Measurements from ENCODE around the gene LAIR2.
A peak's percentile ranks its signal among the peaks of the same experiment; 100 is the strongest.

Gene LAIR2

GRCh38 chr19:54459282-54460229, 43.1 kb upstream of the LAIR2 start:
- Histone ChIP-seq H3K4ac (ENCODE audit: low read depth, low read length) (no peak overlapping the region), H3K18ac (ENCODE audit: low read length) (no peak overlapping the region), H2AK5ac (ENCODE audit: low read length) (no peak overlapping the region), H3K4me2 (ENCODE audit: low read length) (no peak overlapping the region), H3K9me3 (ENCODE audit: insufficient read depth, low read depth, low read length) (peaks cover 2% of the 10 kb centered on the region), H2BK12ac (ENCODE audit: low read length) (no peak overlapping the region), H4K12ac (ENCODE audit: low read depth, low read length) (peak overlapping the region; percentile 39), H3K27me3 (ENCODE audit: insufficient read depth, low read length) (no peaks in the 10 kb centered on the region), H3K23ac (ENCODE audit: low read length) (no peak overlapping the region), H4K91ac (ENCODE audit: low read depth, low read length) (no peak overlapping the region), H2AFZ (ENCODE audit: insufficient read depth, low read length, poor library complexity) (no peak overlapping the region), H3K14ac (ENCODE audit: low read length) (no peak overlapping the region), H3K79me2 (ENCODE audit: control insufficient read depth, insufficient read depth, low read length, poor library complexity) (peaks cover 6% of the 10 kb centered on the region), H3K27ac (ENCODE audit: low read depth, low read length) (no peak overlapping the region), H3K79me1 (ENCODE audit: low read length) (peaks cover 14% of the 10 kb centered on the region), H3K4me3 (ENCODE audit: low read depth, low read length) (no peak overlapping the region), H4K8ac (ENCODE audit: low read depth, low read length) (no peak overlapping the region), H2BK120ac (ENCODE audit: insufficient read depth, low read length, poor library complexity) (no peak overlapping the region), H3K4me1 (ENCODE audit: control insufficient read depth in 1 of 2, insufficient read depth in 2 of 2, low read length in 2 of 2) (peaks cover 13 to 15% of the 10 kb centered on the region in 2 experiments), H2BK5ac (ENCODE audit: low read depth, low read length, poor library complexity) (no peak overlapping the region), H3K36me3 (ENCODE audit: control insufficient read depth in 1 of 2, insufficient read depth in 2 of 2, low read length in 2 of 2) (peaks cover 77% of the 10 kb centered on the region in 2 experiments), H3K9ac (ENCODE audit: low read length) (no peak overlapping the region)
- DNase-seq = no peak
- WGBS (ENCODE audit: extremely low coverage, insufficient coverage, insufficient read length) = no CpG with 5 or more reads among the region's 16 CpGs

- no peaks in the 10 kb centered on the region for H3K27me3 ChIP-seq (ENCODE audit: insufficient read depth, low read length)
- H3K4ac ChIP-seq (ENCODE audit: low read depth, low read length) = no peak overlapping the region
- H2AFZ ChIP-seq (ENCODE audit: insufficient read depth, low read length, poor library complexity) = no peak overlapping the region
- no peak overlapping the region for H3K18ac ChIP-seq (ENCODE audit: low read length)
- no peak overlapping the region for H3K27ac ChIP-seq (ENCODE audit: low read depth, low read length)
- H4K12ac ChIP-seq (ENCODE audit: low read depth, low read length) = peak overlapping the region; percentile 39
- H3K4me1 ChIP-seq (ENCODE audit: control insufficient read depth in 1 of 2, insufficient read depth in 2 of 2, low read length in 2 of 2) = peaks cover 17 to 18% of the 10 kb centered on the region in 2 experiments
- no CpG with 5 or more reads among the region's 39 CpGs for WGBS (ENCODE audit: extremely low coverage, insufficient coverage, insufficient read length)
- DNase-seq = no peak
- no peak overlapping the region for H3K23ac ChIP-seq (ENCODE audit: low read length)
- H2BK12ac ChIP-seq (ENCODE audit: low read length) = no peak overlapping the region
- H3K79me2 ChIP-seq (ENCODE audit: control insufficient read depth, insufficient read depth, low read length, poor library complexity) = peaks cover 6% of the 10 kb centered on the region
- no peak overlapping the region for H3K14ac ChIP-seq (ENCODE audit: low read length)
- peaks cover 68 to 69% of the 10 kb centered on the region in 2 experiments for H3K36me3 ChIP-seq (ENCODE audit: control insufficient read depth in 1 of 2, insufficient read depth in 2 of 2, low read length in 2 of 2)
- no peak overlapping the region for H3K9ac ChIP-seq (ENCODE audit: low read length)
- H3K79me1 ChIP-seq (ENCODE audit: low read length) = peaks cover 15% of the 10 kb centered on the region
- H3K4me3 ChIP-seq (ENCODE audit: low read depth, low read length) = no peak overlapping the region
- H3K9me3 ChIP-seq (ENCODE audit: insufficient read depth, low read depth, low read length) = peaks cover 4% of the 10 kb centered on the region
- H2BK120ac ChIP-seq (ENCODE audit: insufficient read depth, low read length, poor library complexity) = no peak overlapping the region
- H3K4me2 ChIP-seq (ENCODE audit: low read length) = no peak overlapping the region
- no peak overlapping the region for H2BK5ac ChIP-seq (ENCODE audit: low read depth, low read length, poor library complexity)
- no peak overlapping the region for H2AK5ac ChIP-seq (ENCODE audit: low read length)
- no peak overlapping the region for H4K91ac ChIP-seq (ENCODE audit: low read depth, low read length)
- no peak overlapping the region for H4K8ac ChIP-seq (ENCODE audit: low read depth, low read length)
These were observed 42.2 kb upstream of the LAIR2 start for GRCh38 chr19:54460230-54461005.

- Histone ChIP-seq H2BK120ac (ENCODE audit: insufficient read depth, low read length, poor library complexity) (no peak overlapping the region), H3K9me3 (ENCODE audit: insufficient read depth, low read depth, low read length) (peaks cover 4% of the 10 kb centered on the region), H3K4ac (ENCODE audit: low read depth, low read length) (no peak overlapping the region), H2BK12ac (ENCODE audit: low read length) (no peak overlapping the region), H3K36me3 (ENCODE audit: control insufficient read depth in 1 of 2, insufficient read depth in 2 of 2, low read length in 2 of 2) (peaks cover 60 to 61% of the 10 kb centered on the region in 2 experiments), H3K79me2 (ENCODE audit: control insufficient read depth, insufficient read depth, low read length, poor library complexity) (peaks cover 6% of the 10 kb centered on the region), H3K79me1 (ENCODE audit: low read length) (peaks cover 15% of the 10 kb centered on the region), H2BK5ac (ENCODE audit: low read depth, low read length, poor library complexity) (no peak overlapping the region), H3K4me3 (ENCODE audit: low read depth, low read length) (no peak overlapping the region), H3K23ac (ENCODE audit: low read length) (no peak overlapping the region), H2AFZ (ENCODE audit: insufficient read depth, low read length, poor library complexity) (no peak overlapping the region), H3K14ac (ENCODE audit: low read length) (no peak overlapping the region), H4K8ac (ENCODE audit: low read depth, low read length) (no peak overlapping the region), H3K4me1 (ENCODE audit: control insufficient read depth in 1 of 2, insufficient read depth in 2 of 2, low read length in 2 of 2) (peaks cover 17 to 18% of the 10 kb centered on the region in 2 experiments), H3K18ac (ENCODE audit: low read length) (no peak overlapping the region), H3K27ac (ENCODE audit: low read depth, low read length) (no peak overlapping the region), H3K27me3 (ENCODE audit: insufficient read depth, low read length) (no peaks in the 10 kb centered on the region), H3K9ac (ENCODE audit: low read length) (no peak overlapping the region), H4K91ac (ENCODE audit: low read depth, low read length) (no peak overlapping the region), H2AK5ac (ENCODE audit: low read length) (no peak overlapping the region), H4K12ac (ENCODE audit: low read depth, low read length) (no peak overlapping the region), H3K4me2 (ENCODE audit: low read length) (no peak overlapping the region)
- no peak for DNase-seq
- no CpG with 5 or more reads among the region's 27 CpGs for WGBS (ENCODE audit: extremely low coverage, insufficient coverage, insufficient read length)
These were observed 41.4 kb upstream of the LAIR2 start for GRCh38 chr19:54461210-54461609.

- H2AFZ ChIP-seq (ENCODE audit: insufficient read depth, low read length, poor library complexity) = no peak overlapping the region
- H2BK12ac ChIP-seq (ENCODE audit: low read length) = no peak overlapping the region
- H3K36me3 ChIP-seq (ENCODE audit: control insufficient read depth in 1 of 2, insufficient read depth in 2 of 2, low read length in 2 of 2) = peaks cover 56 to 57% of the 10 kb centered on the region in 2 experiments
- H4K12ac ChIP-seq (ENCODE audit: low read depth, low read length) = no peak overlapping the region
- H3K4me1 ChIP-seq (ENCODE audit: control insufficient read depth in 1 of 2, insufficient read depth in 2 of 2, low read length in 2 of 2) = peaks cover 17 to 18% of the 10 kb centered on the region in 2 experiments
- no peak overlapping the region for H3K4ac ChIP-seq (ENCODE audit: low read depth, low read length)
- H3K14ac ChIP-seq (ENCODE audit: low read length) = no peak overlapping the region
- no peak overlapping the region for H3K9ac ChIP-seq (ENCODE audit: low read length)
- H3K9me3 ChIP-seq (ENCODE audit: insufficient read depth, low read depth, low read length) = peaks cover 4% of the 10 kb centered on the region
- H2BK5ac ChIP-seq (ENCODE audit: low read depth, low read length, poor library complexity) = no peak overlapping the region
- H3K27me3 ChIP-seq (ENCODE audit: insufficient read depth, low read length) = no peaks in the 10 kb centered on the region
- H3K18ac ChIP-seq (ENCODE audit: low read length) = no peak overlapping the region
- no peak overlapping the region for H3K23ac ChIP-seq (ENCODE audit: low read length)
- no peak overlapping the region for H3K27ac ChIP-seq (ENCODE audit: low read depth, low read length)
- WGBS (ENCODE audit: extremely low coverage, insufficient coverage, insufficient read length) = no CpG with 5 or more reads among the region's 3 CpGs
- no peak overlapping the region for H3K4me3 ChIP-seq (ENCODE audit: low read depth, low read length)
- peaks cover 15% of the 10 kb centered on the region for H3K79me1 ChIP-seq (ENCODE audit: low read length)
- DNase-seq = no peak
- H2BK120ac ChIP-seq (ENCODE audit: insufficient read depth, low read length, poor library complexity) = no peak overlapping the region
- no peak overlapping the region for H4K91ac ChIP-seq (ENCODE audit: low read depth, low read length)
- no peak overlapping the region for H4K8ac ChIP-seq (ENCODE audit: low read depth, low read length)
- peaks cover 6% of the 10 kb centered on the region for H3K79me2 ChIP-seq (ENCODE audit: control insufficient read depth, insufficient read depth, low read length, poor library complexity)
- no peak overlapping the region for H2AK5ac ChIP-seq (ENCODE audit: low read length)
- H3K4me2 ChIP-seq (ENCODE audit: low read length) = no peak overlapping the region
These were observed 41.0 kb upstream of the LAIR2 start for GRCh38 chr19:54461613-54462012.
